Stimulated activated naive CD8-positive, alpha-beta T cell treated with anti-CD3 and anti-CD28 coated beads, Interleukin-15, amount 100 ng/mL, for 72 hours (primary cell): ENCODE data around the gene ZNF740.
A peak's percentile ranks its signal among the peaks of the same experiment; 100 is the strongest.
"Not testable (repeated sequence)": the region's sequence is repeated elsewhere in the genome, so short reads cannot be mapped to it uniquely, and the experiment has no call there.

Experiments
- ATAC-seq: fragments of 150-1000 bp; cut with Tn5 transposase; 2 replicates; pipeline ENCODE4 v1.10.0; 2021; ENCODE audit warnings: mild to moderate bottlenecking, moderate library complexity
- DNase-seq, 2 donors: peaks; one replicate each; pipeline ENCODE4 v3.0.0; 2021 to 2022
- H3K27ac Mint-ChIP-seq, 2 donors: one replicate each; pipeline ENCODE4 v1.8.0; 2022; ENCODE audit warnings: mild to moderate bottlenecking in 2 of 2, mixed read lengths in 2 of 2, moderate library complexity in 2 of 2
- H3K27me3 Mint-ChIP-seq: one replicate; pipeline ENCODE4 v1.8.0; 2022; ENCODE audit warnings: mixed read lengths
- H3K4me1 Mint-ChIP-seq: one replicate; pipeline ENCODE4 v1.8.0; 2022; ENCODE audit warnings: mild to moderate bottlenecking, mixed read lengths
- H3K4me3 Mint-ChIP-seq, 2 donors: one replicate each; pipeline ENCODE4 v1.8.0; 2022; ENCODE audit warnings: mild to moderate bottlenecking in 2 of 2, mixed read lengths in 2 of 2, moderate library complexity in 1 of 2
- H3K9me3 Mint-ChIP-seq, 2 donors: one replicate each; pipeline ENCODE4 v1.8.0; 2022; ENCODE audit warnings: mixed read lengths in 2 of 2

The ZNF740 gene

GRCh38 chr12:53169644-53170043 is 10.9 kb upstream of the ZNF740 start:
- peak overlapping the region in 1 of 2 donors; percentile 38 for H3K27ac Mint-ChIP-seq
- H3K9me3 Mint-ChIP-seq: no peaks in the 10 kb centered on the region
- H3K4me3 Mint-ChIP-seq: no peak overlapping the region
- ATAC-seq (no peak), DNase-seq (no peak)
- H3K4me1 Mint-ChIP-seq: no peaks in the 10 kb centered on the region
- no peaks in the 10 kb centered on the region for H3K27me3 Mint-ChIP-seq

GRCh38 chr12:53170215-53170614 is 10.3 kb upstream of the ZNF740 start:
- no peaks in the 10 kb centered on the region for H3K9me3 Mint-ChIP-seq

GRCh38 chr12:53170876-53171724 is 9.4 kb upstream of the ZNF740 start:
- DNase-seq (no peak), ATAC-seq (no peak)
- Mint-ChIP-seq H3K27me3 (no peaks in the 10 kb centered on the region), H3K4me1 (peaks cover 13% of the 10 kb centered on the region), H3K9me3 (no peaks in the 10 kb centered on the region), H3K27ac (peak overlapping the region in 1 of 2 donors; percentile 43), H3K4me3 (no peak overlapping the region)

More at GRCh38 chr12:53170215-53170614, 10.3 kb upstream of the ZNF740 start:
- Mint-ChIP-seq H3K4me3 (no peak overlapping the region), H3K4me1 (peaks cover 5% of the 10 kb centered on the region), H3K27ac (no peak overlapping the region), H3K27me3 (no peaks in the 10 kb centered on the region)
- DNase-seq (no peak), ATAC-seq (no peak)

GRCh38 chr12:53171725-53172329 is 8.7 kb upstream of the ZNF740 start:
- no peak overlapping the region for H3K4me3 Mint-ChIP-seq
- no peaks in the 10 kb centered on the region for H3K27me3 Mint-ChIP-seq
- H3K4me1 Mint-ChIP-seq: peaks cover 14% of the 10 kb centered on the region
- no peaks in the 10 kb centered on the region for H3K9me3 Mint-ChIP-seq
- peak overlapping the region; percentile 4 to 43 for H3K27ac Mint-ChIP-seq
- no peak for ATAC-seq
- DNase-seq: no peak

- H3K4me3 Mint-ChIP-seq: no peak overlapping the region
- no peak for ATAC-seq
- no peaks in the 10 kb centered on the region for H3K9me3 Mint-ChIP-seq
- peaks cover 14% of the 10 kb centered on the region for H3K4me1 Mint-ChIP-seq
- no peaks in the 10 kb centered on the region for H3K27me3 Mint-ChIP-seq
- no peak overlapping the region for H3K27ac Mint-ChIP-seq
- DNase-seq: no peak
Measured at GRCh38 chr12:53172352-53172751, 8.2 kb upstream of the ZNF740 start.

- no peak for ATAC-seq
- no peak overlapping the region for H3K4me3 Mint-ChIP-seq
- no peak for DNase-seq
- no peaks in the 10 kb centered on the region for H3K27me3 Mint-ChIP-seq
- H3K27ac Mint-ChIP-seq: peak overlapping the region in 1 of 2 donors; percentile 57
- no peaks in the 10 kb centered on the region for H3K9me3 Mint-ChIP-seq
- H3K4me1 Mint-ChIP-seq: peaks cover 14% of the 10 kb centered on the region
Measured at GRCh38 chr12:53173085-53173715, 7.3 kb upstream of the ZNF740 start.

- Mint-ChIP-seq H3K4me3 (no peak overlapping the region), H3K4me1 (peaks cover 27% of the 10 kb centered on the region), H3K9me3 (no peaks in the 10 kb centered on the region), H3K27ac (no peak overlapping the region), H3K27me3 (no peaks in the 10 kb centered on the region)
- ATAC-seq (peak; percentile 12), DNase-seq (no peak)
Measured at GRCh38 chr12:53174881-53175491, 5.5 kb upstream of the ZNF740 start.

GRCh38 chr12:53176750-53177149 is 3.8 kb upstream of the ZNF740 start:
- no peak for DNase-seq
- no peaks in the 10 kb centered on the region for H3K27me3 Mint-ChIP-seq
- peaks cover 35% of the 10 kb centered on the region for H3K4me1 Mint-ChIP-seq
- H3K4me3 Mint-ChIP-seq: no peak overlapping the region
- H3K27ac Mint-ChIP-seq: no peak overlapping the region
- no peaks in the 10 kb centered on the region for H3K9me3 Mint-ChIP-seq
- ATAC-seq: no peak

- H3K9me3 Mint-ChIP-seq, H3K27ac Mint-ChIP-seq, H3K4me3 Mint-ChIP-seq, DNase-seq, ATAC-seq, H3K27me3 Mint-ChIP-seq: not testable (repeated sequence)
- peaks cover 42% of the 10 kb centered on the region for H3K4me1 Mint-ChIP-seq
Measured at GRCh38 chr12:53177447-53177846, 3.1 kb upstream of the ZNF740 start.

- H3K4me1 Mint-ChIP-seq: peaks cover 55% of the 10 kb centered on the region
- DNase-seq, ATAC-seq, H3K27me3 Mint-ChIP-seq, H3K27ac Mint-ChIP-seq, H3K4me3 Mint-ChIP-seq, H3K9me3 Mint-ChIP-seq: not testable (repeated sequence)
Measured at GRCh38 chr12:53178803-53179202, 1.7 kb upstream of the ZNF740 start.

- Mint-ChIP-seq H3K9me3 (no peaks in the 10 kb centered on the region), H3K27me3 (no peaks in the 10 kb centered on the region), H3K4me1 (peaks cover 65% of the 10 kb centered on the region), H3K27ac (peak overlapping the region; percentile 96), H3K4me3 (peak overlapping the region; percentile 87 to 94)
- DNase-seq: no peak
- ATAC-seq: peak; percentile 17
Measured at GRCh38 chr12:53179687-53180219, 769 bp upstream of the ZNF740 start.

- ATAC-seq (peak; percentile 77), DNase-seq (peak in 1 of 2 donors; percentile 79)
- Mint-ChIP-seq H3K4me1 (peaks cover 56% of the 10 kb centered on the region), H3K27ac (peak overlapping the region; percentile 72 to 96), H3K27me3 (no peaks in the 10 kb centered on the region), H3K4me3 (peak overlapping the region; percentile 91 to 94), H3K9me3 (no peaks in the 10 kb centered on the region)
Measured at GRCh38 chr12:53180931-53181645, 566 bp downstream of the ZNF740 start.

GRCh38 chr12:53181935-53182334 is 1.4 kb downstream of the ZNF740 start:
- no peak for DNase-seq
- Mint-ChIP-seq H3K27ac (peak overlapping the region in 1 of 2 donors; percentile 24), H3K9me3 (no peaks in the 10 kb centered on the region), H3K27me3 (no peaks in the 10 kb centered on the region), H3K4me3 (peak overlapping the region; percentile 84 to 91), H3K4me1 (peaks cover 55% of the 10 kb centered on the region)
- no peak for ATAC-seq

GRCh38 chr12:53182903-53183302 is 2.4 kb downstream of the ZNF740 start:
- Mint-ChIP-seq H3K4me1 (peaks cover 55% of the 10 kb centered on the region), H3K27ac (no peak overlapping the region), H3K27me3 (no peaks in the 10 kb centered on the region), H3K4me3 (peak overlapping the region; percentile 84 to 91), H3K9me3 (no peaks in the 10 kb centered on the region)
- DNase-seq (no peak), ATAC-seq (no peak)

GRCh38 chr12:53184828-53185227 is 4.3 kb downstream of the ZNF740 start:
- Mint-ChIP-seq H3K9me3 (no peaks in the 10 kb centered on the region), H3K4me1 (peaks cover 49% of the 10 kb centered on the region), H3K27ac (peak overlapping the region; percentile 50 to 59), H3K4me3 (no peak overlapping the region), H3K27me3 (no peaks in the 10 kb centered on the region)
- DNase-seq (no peak), ATAC-seq (no peak)
